ENCODE data around the gene DDR2.
A peak's percentile ranks its signal among the peaks of the same experiment; 100 is the strongest.

DDR2 gene

GRCh38 chr1:162670928-162671663 lies 38.8 kb downstream of the DDR2 start:
- no peak for DNase-seq (ENCODE audit: low read depth in 2 of 3, low spot score in 1 of 3)

- no peak for DNase-seq (ENCODE audit: low read depth in 2 of 3, low spot score in 1 of 3)
Measured at GRCh38 chr1:162671664-162672410, 39.6 kb downstream of the DDR2 start.

GRCh38 chr1:162672622-162673260 lies 40.5 kb downstream of the DDR2 start:
- DNase-seq (ENCODE audit: low read depth in 2 of 3, low spot score in 1 of 3) = no peak

- no peak for DNase-seq (ENCODE audit: low read depth in 2 of 3, low spot score in 1 of 3)
Measured at GRCh38 chr1:162674034-162674608, 41.9 kb downstream of the DDR2 start.

- DNase-seq (ENCODE audit: low read depth in 2 of 3, low spot score in 1 of 3) = no peak
Measured at GRCh38 chr1:162676087-162676486, 43.8 kb downstream of the DDR2 start.

- DNase-seq (ENCODE audit: low read depth in 2 of 3, low spot score in 1 of 3) = no peak
Measured at GRCh38 chr1:162676750-162677149, 44.5 kb downstream of the DDR2 start.

- DNase-seq (ENCODE audit: low read depth in 2 of 3, low spot score in 1 of 3) = no peak
Measured at GRCh38 chr1:162677607-162678371, 45.5 kb downstream of the DDR2 start.

- DNase-seq (ENCODE audit: low read depth in 2 of 3, low spot score in 1 of 3) = no peak
Measured at GRCh38 chr1:162678439-162678838, 46.2 kb downstream of the DDR2 start.

- no peak for DNase-seq (ENCODE audit: low read depth in 2 of 3, low spot score in 1 of 3)
Measured at GRCh38 chr1:162679298-162679697, 47.0 kb downstream of the DDR2 start.

- no peak for DNase-seq (ENCODE audit: low read depth in 2 of 3, low spot score in 1 of 3)
Measured at GRCh38 chr1:162680419-162681121, 48.3 kb downstream of the DDR2 start.

- DNase-seq (ENCODE audit: low read depth in 2 of 3, low spot score in 1 of 3) = no peak
Measured at GRCh38 chr1:162681122-162681436, 48.8 kb downstream of the DDR2 start.

GRCh38 chr1:162682013-162682419 lies 49.8 kb downstream of the DDR2 start:
- DNase-seq (ENCODE audit: low read depth in 2 of 3, low spot score in 1 of 3) = no peak

GRCh38 chr1:162687870-162688269 lies 55.6 kb downstream of the DDR2 start:
- DNase-seq (ENCODE audit: low read depth in 2 of 3, low spot score in 1 of 3) = peak in 1 of 3 donors; percentile 3

- DNase-seq (ENCODE audit: low read depth in 2 of 3, low spot score in 1 of 3) = no peak
Measured at GRCh38 chr1:162688521-162688920, 56.3 kb downstream of the DDR2 start.

GRCh38 chr1:162688931-162689330 lies 56.7 kb downstream of the DDR2 start:
- no peak for DNase-seq (ENCODE audit: low read depth in 2 of 3, low spot score in 1 of 3)

GRCh38 chr1:162689745-162690671 lies 57.7 kb downstream of the DDR2 start:
- no peak for DNase-seq (ENCODE audit: low read depth in 2 of 3, low spot score in 1 of 3)

- DNase-seq (ENCODE audit: low read depth in 2 of 3, low spot score in 1 of 3) = no peak
Measured at GRCh38 chr1:162690672-162691434, 58.6 kb downstream of the DDR2 start.

GRCh38 chr1:162691999-162692575 lies 59.8 kb downstream of the DDR2 start:
- DNase-seq (ENCODE audit: low read depth in 2 of 3, low spot score in 1 of 3) = no peak
